OCI-LY3 (cell line): ENCODE data around the gene ARID5A.

Experiments
- H2AFZ ChIP-seq: fragments of 200-600, 300-600 bp; shearing (Covaris generic); 2 replicates; pipeline ENCODE4 v1.6.0; 2014; ENCODE audit warnings: antibody characterized with exemption, low read depth, low read length
- H3K27ac ChIP-seq: fragments of 200-600, 300-600 bp; sonication (generic); 2 replicates; pipeline ENCODE4 v1.5.1; 2014; ENCODE audit warnings: mild to moderate bottlenecking, low read length, moderate library complexity, mixed read lengths
- H3K27me3 ChIP-seq: fragments of 200-600, 300-600 bp; sonication (generic); 2 replicates; pipeline ENCODE4 v1.6.1; 2014; ENCODE audit warnings: low read depth, low read length, mixed read lengths
- H3K36me3 ChIP-seq: fragments of 200-600, 300-600 bp; sonication (generic); replicated peaks from 2 replicates; pipeline ENCODE3; 2014; ENCODE audit warnings: low read depth, low read length, mixed read lengths
- H3K4me1 ChIP-seq: fragments of 300-600, 200-600 bp; sonication (generic); 2 replicates; pipeline ENCODE4 v1.6.1; 2014; ENCODE audit warnings: low read length, mixed read lengths
- H3K4me2 ChIP-seq: fragments of 200-600, 300-600 bp; sonication (generic); 2 replicates; pipeline ENCODE4 v1.6.1; 2014; ENCODE audit warnings: low read length, mixed read lengths
- H3K4me3 ChIP-seq: fragments of 300-600, 200-600 bp; sonication (generic); 2 replicates; pipeline ENCODE4 v1.5.1; 2014; ENCODE audit warnings: antibody characterized with exemption, mild to moderate bottlenecking, low read length, moderate library complexity
- H3K79me2 ChIP-seq: fragments of 300-600, 200-600 bp; shearing (Covaris generic); 2 replicates; pipeline ENCODE4 v1.6.1; 2014; ENCODE audit warnings: mild to moderate bottlenecking, low read length, mixed read lengths
- H3K9ac ChIP-seq: fragments of 300-600, 200-600 bp; shearing (Covaris generic); 2 replicates; pipeline ENCODE4 v1.6.0; 2014; ENCODE audit warnings: mild to moderate bottlenecking, low read length, moderate library complexity
- H3K9me3 ChIP-seq: fragments of 200-600, 300-600 bp; shearing (Covaris generic); 2 replicates; pipeline ENCODE4 v1.6.1; 2014; ENCODE audit warnings: low read length, mixed read lengths; ENCODE audit not compliant: insufficient read depth
- H4K20me1 ChIP-seq: fragments of 200-600, 300-600 bp; sonication (generic); 2 replicates; pipeline ENCODE4 v1.6.1; 2016; ENCODE audit warnings: low read length, mixed read lengths; ENCODE audit not compliant: insufficient read depth
- CTCF ChIP-seq: fragments of 200-600, 300-600 bp; sonication (generic); IDR thresholded peaks from 2 replicates; pipeline ENCODE4 v1.5.1; 2014; ENCODE audit warnings: antibody characterized with exemption, low read length, low read depth
- EZH2phosphoT487 ChIP-seq: fragments of 200-600 bp; shearing (Covaris generic); IDR thresholded peaks from 2 replicates; pipeline ENCODE4 v1.6.1; 2018; ENCODE audit warnings: antibody characterized with exemption, mixed run types, low read depth

ARID5A gene

GRCh38 chr2:96564026-96564425 is 27.5 kb downstream of the ARID5A start:
- H3K4me3 ChIP-seq, result no peak overlapping the region
- H3K79me2 ChIP-seq, result no peaks in the 10 kb centered on the region
- no peak overlapping the region for H2AFZ ChIP-seq
- H3K4me2 ChIP-seq, result no peak overlapping the region
- no peaks in the 10 kb centered on the region for H3K9me3 ChIP-seq
- H3K27me3 ChIP-seq, result no peaks in the 10 kb centered on the region
- TF ChIP-seq EZH2phosphoT487 (no peak), CTCF (no peak)
- no peak overlapping the region for H3K27ac ChIP-seq
- H3K4me1 ChIP-seq, result no peaks in the 10 kb centered on the region
- H4K20me1 ChIP-seq, result no peaks in the 10 kb centered on the region
- H3K9ac ChIP-seq, result no peak overlapping the region
- H3K36me3 ChIP-seq, result no peaks in the 10 kb centered on the region

GRCh38 chr2:96564563-96564962 is 28.0 kb downstream of the ARID5A start:
- Histone ChIP-seq H4K20me1 (no peaks in the 10 kb centered on the region), H2AFZ (no peak overlapping the region), H3K4me3 (no peak overlapping the region), H3K79me2 (no peaks in the 10 kb centered on the region), H3K27me3 (no peaks in the 10 kb centered on the region), H3K36me3 (no peaks in the 10 kb centered on the region), H3K4me2 (no peak overlapping the region), H3K27ac (no peak overlapping the region), H3K9me3 (no peaks in the 10 kb centered on the region), H3K4me1 (no peaks in the 10 kb centered on the region), H3K9ac (no peak overlapping the region)
- TF ChIP-seq CTCF (no peak), EZH2phosphoT487 (no peak)

- no peaks in the 10 kb centered on the region for H3K79me2 ChIP-seq
- H3K36me3 ChIP-seq, result no peaks in the 10 kb centered on the region
- H3K4me2 ChIP-seq, result no peak overlapping the region
- H3K9ac ChIP-seq, result no peak overlapping the region
- H3K4me1 ChIP-seq, result no peaks in the 10 kb centered on the region
- H3K9me3 ChIP-seq, result no peaks in the 10 kb centered on the region
- no peak overlapping the region for H3K4me3 ChIP-seq
- no peak overlapping the region for H2AFZ ChIP-seq
- TF ChIP-seq CTCF (no peak), EZH2phosphoT487 (no peak)
- no peak overlapping the region for H3K27ac ChIP-seq
- H3K27me3 ChIP-seq, result no peaks in the 10 kb centered on the region
- no peaks in the 10 kb centered on the region for H4K20me1 ChIP-seq
Observed at GRCh38 chr2:96565111-96565510, 28.6 kb downstream of the ARID5A start.

GRCh38 chr2:96568094-96568493 is 31.5 kb downstream of the ARID5A start:
- H3K4me3 ChIP-seq, result no peak overlapping the region
- no peaks in the 10 kb centered on the region for H3K27me3 ChIP-seq
- no peak overlapping the region for H3K4me2 ChIP-seq
- no peaks in the 10 kb centered on the region for H3K4me1 ChIP-seq
- H3K36me3 ChIP-seq, result no peaks in the 10 kb centered on the region
- H4K20me1 ChIP-seq, result no peaks in the 10 kb centered on the region
- no peak overlapping the region for H2AFZ ChIP-seq
- H3K27ac ChIP-seq, result no peak overlapping the region
- no peak overlapping the region for H3K9ac ChIP-seq
- H3K9me3 ChIP-seq, result no peaks in the 10 kb centered on the region
- no peaks in the 10 kb centered on the region for H3K79me2 ChIP-seq
- no peak for TF ChIP-seq CTCF
- TF ChIP-seq EZH2phosphoT487, result no peak
